Neural progenitor cell (in vitro differentiated cells): Measurements from ENCODE around the gene MVD.

Experiments used
- CTCF ChIP-seq: fragments of 200-600 bp; sonication (generic); IDR thresholded peaks from 2 replicates; pipeline ENCODE4 v1.5.1; 2017; ENCODE audit warnings: antibody characterized with exemption, mild to moderate bottlenecking
- EZH2 ChIP-seq: fragments of 200-600 bp; sonication (generic); IDR thresholded peaks from 2 replicates; pipeline ENCODE4 v1.6.1; 2017; ENCODE audit warnings: antibody characterized with exemption, mild to moderate bottlenecking, moderate library complexity
- EZH2phosphoT487 ChIP-seq: fragments of 200-600 bp; sonication (generic); IDR thresholded peaks from 2 replicates; pipeline ENCODE4 v1.6.1; 2017; ENCODE audit warnings: antibody characterized with exemption

- no peak for TF ChIP-seq CTCF
- TF ChIP-seq EZH2, result no peak
- no peak for TF ChIP-seq EZH2phosphoT487
Measured at GRCh38 chr16:88676502-88677242, 13.8 kb upstream of the MVD start.
